Measurements from ENCODE around the gene ZNF169.
"Not testable (repeated sequence)": the region's sequence is repeated elsewhere in the genome, so short reads cannot be mapped to it uniquely, and the experiment has no call there.

DNA sequence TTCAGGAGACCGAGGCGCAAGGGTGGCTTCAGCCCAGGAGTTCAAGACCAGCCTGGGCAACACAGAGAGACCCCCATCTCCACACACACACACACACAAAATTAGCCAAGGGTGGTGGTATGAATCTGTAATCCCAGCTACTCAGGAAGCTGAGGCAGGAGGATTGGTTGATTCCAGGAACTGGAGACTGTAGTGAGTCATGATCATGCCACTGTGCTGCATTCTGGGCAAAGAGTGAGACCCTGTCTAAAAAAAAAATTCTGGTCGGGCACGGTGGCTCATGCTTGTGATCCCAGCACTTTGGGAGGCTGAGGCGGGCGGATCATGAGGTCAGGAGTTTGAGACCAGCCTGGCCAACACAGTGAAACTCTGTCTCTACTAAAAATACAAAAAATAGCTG lies 80.6 kb downstream of the ZNF169 start:
- not testable (repeated sequence) for TF ChIP-seq CTCF, POLR2A, EP300 (IDR thresholded peaks at IDR 0.05)

Measured in tibial nerve (tissue), 4 donors.